ENCODE data around the gene DAPK2. TPM values are rescaled to one million over a fixed set of nuclear protein-coding genes. Genes with fewer than 3 reads are reported as not detected.
A peak's percentile ranks its signal among the peaks of the same experiment; 100 is the strongest.

The DAPK2 gene
- polyA plus RNA-seq, 5 donors: 19.2 to 27.5 (median 21.7) TPM

- no peak for DNase-seq
Measured at GRCh38 chr15:63998489-63998888, 47.8 kb downstream of the DAPK2 start.

- no peak for DNase-seq
Measured at GRCh38 chr15:63997715-63998442, 48.4 kb downstream of the DAPK2 start.

GRCh38 chr15:63996794-63997357 is 49.4 kb downstream of the DAPK2 start:
- no peak for DNase-seq

GRCh38 chr15:63995789-63996188 is 50.5 kb downstream of the DAPK2 start:
- DNase-seq: no peak

GRCh38 chr15:63994073-63994600 is 52.1 kb downstream of the DAPK2 start:
- DNase-seq: no peak

- DNase-seq: no peak
Measured at GRCh38 chr15:63992300-63992699, 54.0 kb downstream of the DAPK2 start.

GRCh38 chr15:63991706-63992105 is 54.6 kb downstream of the DAPK2 start:
- no peak for DNase-seq

- no peak for DNase-seq
Measured at GRCh38 chr15:63990454-63990853, 55.8 kb downstream of the DAPK2 start.

- no peak for DNase-seq
Measured at GRCh38 chr15:63987796-63988378, 58.4 kb downstream of the DAPK2 start.

GRCh38 chr15:63986751-63987341 is 59.4 kb downstream of the DAPK2 start:
- DNase-seq: no peak

GRCh38 chr15:63986185-63986680 is 60.1 kb downstream of the DAPK2 start:
- no peak for DNase-seq

- DNase-seq: peak; percentile 59 to 60
Measured at GRCh38 chr15:63985221-63986184, 60.8 kb downstream of the DAPK2 start.

- no peak for DNase-seq
Measured at GRCh38 chr15:63984331-63984730, 62.0 kb downstream of the DAPK2 start.

GRCh38 chr15:63983061-63983711 is 63.1 kb downstream of the DAPK2 start:
- DNase-seq: no peak

GRCh38 chr15:63982381-63982854 is 63.9 kb downstream of the DAPK2 start:
- DNase-seq: no peak

GRCh38 chr15:63981596-63982320 is 64.5 kb downstream of the DAPK2 start:
- DNase-seq: no peak

GRCh38 chr15:63979262-63979793 is 67.0 kb downstream of the DAPK2 start:
- DNase-seq: no peak

- no peak for DNase-seq
Measured at GRCh38 chr15:63978511-63979261, 67.6 kb downstream of the DAPK2 start.

- DNase-seq: no peak
Measured at GRCh38 chr15:63977119-63977518, 69.2 kb downstream of the DAPK2 start.
